ENCODE measurements around the gene RHOT1. TPM values are rescaled to one million over a fixed set of nuclear protein-coding genes. Genes with fewer than 3 reads are reported as not detected.

RHOT1 gene
- total and polyA plus RNA-seq, 7 donors: 22.9 to 41.0 (median 32.0) TPM

GRCh38 chr17:32148351-32148750, 6.0 kb downstream of the RHOT1 start:
- TF ChIP-seq CTCF (IDR thresholded peaks at IDR 0.05): no peak
- no peak for DNase-seq
- Histone ChIP-seq H3K4me1 (peaks cover 37% of the 10 kb centered on the region), H3K27me3 (ENCODE audit: insufficient read depth in 3 of 3, low read length in 2 of 3) (no peaks in the 10 kb centered on the region), H3K4me3 (no peak overlapping the region), H3K9me3 (no peaks in the 10 kb centered on the region), H3K27ac (no peak overlapping the region), H3K36me3 (ENCODE audit: insufficient read depth in 1 of 2, low read depth in 1 of 2) (peaks cover 0 to 8% of the 10 kb centered on the region in 2 donors)
- intact Hi-C loops (cut with DNase I): no loop called here
- 69 to 71% (median 69%) methylated on average over 5 of the region's 5 CpGs for WGBS, 3 donors
- ATAC-seq: no peak

GRCh38 chr17:32150358-32150757, 8.1 kb downstream of the RHOT1 start:
- DNase-seq: no peak
- no peak overlapping the region for H3K4me3 ChIP-seq
- H3K36me3 ChIP-seq (ENCODE audit: insufficient read depth in 1 of 2, low read depth in 1 of 2): peaks cover 0 to 21% of the 10 kb centered on the region in 2 donors
- no peak for TF ChIP-seq CTCF (IDR thresholded peaks at IDR 0.05)
- no peak overlapping the region for H3K27ac ChIP-seq
- H3K9me3 ChIP-seq: no peaks in the 10 kb centered on the region
- ATAC-seq: no peak
- peaks cover 28% of the 10 kb centered on the region for H3K4me1 ChIP-seq
- H3K27me3 ChIP-seq (ENCODE audit: insufficient read depth in 3 of 3, low read length in 2 of 3): no peaks in the 10 kb centered on the region
- intact Hi-C loops (cut with DNase I): no loop called here

- intact Hi-C loops (cut with DNase I): no loop called here
- no peaks in the 10 kb centered on the region for H3K27me3 ChIP-seq (ENCODE audit: insufficient read depth in 3 of 3, low read length in 2 of 3)
- TF ChIP-seq CTCF (IDR thresholded peaks at IDR 0.05): no peak
- peaks cover 33% of the 10 kb centered on the region for H3K4me1 ChIP-seq
- no peak overlapping the region for H3K4me3 ChIP-seq
- DNase-seq (no peak), ATAC-seq (peak in 3 of 4 donors; percentile 32 to 85 (median 72))
- peaks cover 0 to 26% of the 10 kb centered on the region in 2 donors for H3K36me3 ChIP-seq (ENCODE audit: insufficient read depth in 1 of 2, low read depth in 1 of 2)
- peak overlapping the region; percentile 36 for H3K27ac ChIP-seq
- no peaks in the 10 kb centered on the region for H3K9me3 ChIP-seq
- WGBS, 3 donors: 36 to 59% (median 50%) methylated on average over 3 of the region's 3 CpGs
These were observed 9.8 kb downstream of the RHOT1 start for GRCh38 chr17:32152130-32152529.

GRCh38 chr17:32155896-32156295, 13.6 kb downstream of the RHOT1 start:
- no peak for DNase-seq
- Histone ChIP-seq H3K27ac (peak overlapping the region; percentile 62), H3K4me1 (peaks cover 36% of the 10 kb centered on the region), H3K4me3 (no peak overlapping the region), H3K9me3 (no peaks in the 10 kb centered on the region), H3K27me3 (ENCODE audit: insufficient read depth in 3 of 3, low read length in 2 of 3) (no peaks in the 10 kb centered on the region), H3K36me3 (ENCODE audit: insufficient read depth in 1 of 2, low read depth in 1 of 2) (peaks cover under 1 to 37% of the 10 kb centered on the region in 2 donors)
- no peak for TF ChIP-seq CTCF (IDR thresholded peaks at IDR 0.05)
- intact Hi-C loops (cut with DNase I): no loop called here
- no peak for ATAC-seq
- 85 to 93% (median 87%) methylated on average over 3 of the region's 3 CpGs for WGBS, 3 donors

GRCh38 chr17:32156656-32157055, 14.4 kb downstream of the RHOT1 start:
- no peak for TF ChIP-seq CTCF (IDR thresholded peaks at IDR 0.05)
- DNase-seq (no peak), ATAC-seq (no peak)
- Histone ChIP-seq H3K27ac (peak overlapping the region; percentile 62), H3K4me1 (peaks cover 28% of the 10 kb centered on the region), H3K27me3 (ENCODE audit: insufficient read depth in 3 of 3, low read length in 2 of 3) (no peaks in the 10 kb centered on the region), H3K9me3 (no peaks in the 10 kb centered on the region), H3K36me3 (ENCODE audit: insufficient read depth in 1 of 2, low read depth in 1 of 2) (peaks cover 4 to 38% of the 10 kb centered on the region in 2 donors), H3K4me3 (no peak overlapping the region)
- intact Hi-C loops (cut with DNase I): no loop called here
- 77 to 84% (median 82%) methylated on average over 1 of the region's 1 CpG for WGBS, 3 donors

Measured in psoas muscle (tissue), 8 donors.